ENCODE data around the gene SPAG9. TPM values are rescaled to one million over a fixed set of nuclear protein-coding genes. Genes with fewer than 3 reads are reported as not detected.

SPAG9 gene
- total RNA-seq, 1 experiment from 2014 or later = 78.5 TPM

DNA sequence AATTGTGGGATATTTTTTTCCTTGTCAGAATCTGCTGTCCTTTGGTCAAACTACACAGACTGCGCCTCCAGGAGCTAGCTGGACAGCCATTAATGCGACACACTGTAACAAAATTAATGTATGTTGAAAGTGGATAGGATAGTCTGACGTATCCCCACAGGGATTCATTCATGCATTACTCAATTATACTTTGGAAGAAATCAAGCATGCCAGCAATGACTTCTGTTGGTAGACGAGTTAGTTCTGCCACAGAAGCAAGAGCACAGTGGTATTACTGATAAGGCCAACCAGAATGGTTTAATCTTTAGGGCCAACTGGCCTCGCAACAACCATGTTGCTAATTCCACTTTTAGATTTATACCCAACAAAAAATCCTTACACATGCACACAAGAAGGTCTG lies 148.1 kb downstream of the SPAG9 start:
- peaks cover 55% of the 10 kb centered on the region for H3K36me3 Mint-ChIP-seq (ENCODE audit: insufficient read depth, unreplicated experiment)
- intact Hi-C loops (cut with micrococcal nuclease) = no loop called here
- POLR2A ChIA-PET = no interaction called here

DNA sequence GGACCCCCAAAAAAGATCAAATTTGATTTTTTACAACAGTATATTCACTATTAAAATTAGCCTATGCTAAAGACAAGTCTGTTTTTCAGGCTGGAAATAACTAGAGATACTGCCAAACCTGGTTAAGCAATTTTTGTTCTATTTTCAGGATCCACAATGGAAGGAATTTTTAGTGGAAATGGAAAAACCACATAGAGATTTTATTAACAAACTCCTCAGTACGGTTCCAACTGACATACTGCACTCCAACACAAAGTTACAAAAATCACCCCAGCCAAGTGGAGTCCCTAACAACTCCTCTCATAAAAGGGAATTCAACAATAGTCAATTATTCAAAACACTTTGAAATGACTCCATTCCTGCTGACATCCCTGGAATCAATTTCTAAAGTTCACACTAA lies 152.9 kb downstream of the SPAG9 start:
- CTCF ChIA-PET = interaction anchor here (0.6 to 1.4 kb wide), 2 partner anchors 13 to 114 kb away, joined by 3 read pairs; no protein-coding TSS in a partner anchor

More for the DNA sequence above, 148.1 kb downstream of the SPAG9 start:
- no TSS peak for BruUV-seq (replicated peaks)
- Mint-ChIP-seq H3K27ac (ENCODE audit: low read depth, unreplicated experiment) (no peak overlapping the region), H3K9me3 (ENCODE audit: unreplicated experiment) (no peaks in the 10 kb centered on the region), H3K27me3 (ENCODE audit: insufficient read depth, unreplicated experiment) (no peaks in the 10 kb centered on the region), H3K4me1 (ENCODE audit: insufficient read depth, unreplicated experiment) (peaks cover 5% of the 10 kb centered on the region), H3K4me3 (ENCODE audit: unreplicated experiment) (no peak overlapping the region)
- DNase-seq (ENCODE audit: unreplicated experiment) = no peak
- TF ChIP-seq, protein P1, sequence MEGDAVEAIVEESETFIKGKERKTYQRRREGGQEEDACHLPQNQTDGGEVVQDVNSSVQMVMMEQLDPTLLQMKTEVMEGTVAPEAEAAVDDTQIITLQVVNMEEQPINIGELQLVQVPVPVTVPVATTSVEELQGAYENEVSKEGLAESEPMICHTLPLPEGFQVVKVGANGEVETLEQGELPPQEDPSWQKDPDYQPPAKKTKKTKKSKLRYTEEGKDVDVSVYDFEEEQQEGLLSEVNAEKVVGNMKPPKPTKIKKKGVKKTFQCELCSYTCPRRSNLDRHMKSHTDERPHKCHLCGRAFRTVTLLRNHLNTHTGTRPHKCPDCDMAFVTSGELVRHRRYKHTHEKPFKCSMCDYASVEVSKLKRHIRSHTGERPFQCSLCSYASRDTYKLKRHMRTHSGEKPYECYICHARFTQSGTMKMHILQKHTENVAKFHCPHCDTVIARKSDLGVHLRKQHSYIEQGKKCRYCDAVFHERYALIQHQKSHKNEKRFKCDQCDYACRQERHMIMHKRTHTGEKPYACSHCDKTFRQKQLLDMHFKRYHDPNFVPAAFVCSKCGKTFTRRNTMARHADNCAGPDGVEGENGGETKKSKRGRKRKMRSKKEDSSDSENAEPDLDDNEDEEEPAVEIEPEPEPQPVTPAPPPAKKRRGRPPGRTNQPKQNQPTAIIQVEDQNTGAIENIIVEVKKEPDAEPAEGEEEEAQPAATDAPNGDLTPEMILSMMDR (IDR thresholded peaks at IDR 0.05; ENCODE audit: unreplicated experiment) = no peak
- CTCF ChIA-PET = interaction anchor here (1.0 kb wide), 1 partner anchor 84 kb away, joined by 3 read pairs; no protein-coding TSS in a partner anchor

DNA sequence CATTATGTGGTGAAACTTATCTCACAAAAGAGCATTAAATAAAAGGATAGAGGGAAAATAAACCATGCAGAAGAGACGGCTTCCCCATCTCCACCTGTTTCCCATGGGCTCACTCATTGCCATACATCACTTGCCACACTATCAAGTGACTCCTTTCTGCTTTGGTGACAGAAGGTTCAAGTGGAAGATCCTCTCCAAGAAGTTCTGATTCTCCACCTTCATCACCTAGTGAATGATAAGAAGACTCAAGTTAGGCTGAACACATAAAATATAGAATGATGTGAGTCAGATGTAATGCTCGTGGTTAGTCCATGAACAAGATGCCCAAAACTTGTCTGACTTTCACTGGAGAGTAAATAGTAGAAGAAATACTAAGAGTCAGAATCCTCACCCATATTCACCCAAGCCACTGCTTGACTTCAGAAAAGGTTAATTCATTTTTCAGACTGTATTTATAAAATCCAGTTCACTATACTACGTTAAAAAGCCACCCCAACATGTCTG lies 154.5 kb downstream of the SPAG9 start:
- H3K36me3 Mint-ChIP-seq (ENCODE audit: insufficient read depth, unreplicated experiment) = peaks cover 58% of the 10 kb centered on the region
- intact Hi-C loops (cut with micrococcal nuclease) = no loop called here
- no peaks in the 10 kb centered on the region for H3K27me3 Mint-ChIP-seq (ENCODE audit: insufficient read depth, unreplicated experiment)
- H3K9me3 Mint-ChIP-seq (ENCODE audit: unreplicated experiment) = no peaks in the 10 kb centered on the region
- no peak overlapping the region for H3K4me3 Mint-ChIP-seq (ENCODE audit: unreplicated experiment)
- ChIA-PET CTCF (interaction anchor here (1.6 to 4.9 kb wide), 3 partner anchors 10 to 115 kb away, joined by 5 to 31 read pairs (median 31); no protein-coding TSS in a partner anchor), POLR2A (interaction anchor here (1.1 to 2.3 kb wide), 2 partner anchors 11 to 155 kb away, joined by 5 to 13 read pairs; partner anchors contain the start of gene SPAG9)
- DNase-seq (ENCODE audit: unreplicated experiment) = no peak
- BruUV-seq (replicated peaks) = no TSS peak
- TF ChIP-seq, protein P1 (IDR thresholded peaks at IDR 0.05; ENCODE audit: unreplicated experiment) = no peak
- H3K27ac Mint-ChIP-seq (ENCODE audit: low read depth, unreplicated experiment) = peak overlapping the region; percentile 20
- H3K4me1 Mint-ChIP-seq (ENCODE audit: insufficient read depth, unreplicated experiment) = no peaks in the 10 kb centered on the region

More for the DNA sequence above, 152.9 kb downstream of the SPAG9 start:
- intact Hi-C loops (cut with micrococcal nuclease) = no loop called here
- no peak for DNase-seq (ENCODE audit: unreplicated experiment)
- BruUV-seq (replicated peaks) = no TSS peak
- Mint-ChIP-seq H3K27me3 (ENCODE audit: insufficient read depth, unreplicated experiment) (no peaks in the 10 kb centered on the region), H3K4me1 (ENCODE audit: insufficient read depth, unreplicated experiment) (no peaks in the 10 kb centered on the region), H3K4me3 (ENCODE audit: unreplicated experiment) (no peak overlapping the region), H3K9me3 (ENCODE audit: unreplicated experiment) (no peaks in the 10 kb centered on the region), H3K36me3 (ENCODE audit: insufficient read depth, unreplicated experiment) (peaks cover 54% of the 10 kb centered on the region), H3K27ac (ENCODE audit: low read depth, unreplicated experiment) (no peak overlapping the region)
- POLR2A ChIA-PET = no interaction called here
- TF ChIP-seq, protein P1 (IDR thresholded peaks at IDR 0.05; ENCODE audit: unreplicated experiment) = no peak

DNA sequence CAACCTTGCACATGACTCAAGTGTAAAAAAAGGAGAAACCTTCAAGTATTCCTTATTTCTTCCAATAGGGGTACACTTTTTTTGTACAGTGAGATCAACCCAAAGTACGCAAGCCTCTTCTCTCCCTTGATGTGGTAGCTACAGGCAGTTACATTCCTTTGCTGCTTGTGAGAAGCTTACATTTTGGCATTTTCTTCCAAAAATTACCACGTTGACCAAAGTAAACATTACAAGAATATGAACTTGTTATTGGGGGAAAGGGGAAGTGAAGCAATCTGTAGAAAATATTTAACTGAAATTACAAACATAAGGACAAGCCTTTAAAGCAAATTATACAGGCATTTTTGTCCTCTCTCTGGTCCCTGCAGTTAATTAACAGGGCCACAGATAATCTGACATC lies 157.5 kb downstream of the SPAG9 start:
- no TSS peak for BruUV-seq (replicated peaks)
- POLR2A ChIA-PET = interaction anchor here (0.6 to 2.1 kb wide), 3 partner anchors 97 to 158 kb away, joined by 3 to 9 read pairs (median 4); partner anchors contain the start of genes SPAG9 and TOB1
- intact Hi-C loops (cut with micrococcal nuclease) = no loop called here
- CTCF ChIA-PET = interaction anchor here (1.0 to 4.9 kb wide), 2 partner anchors 96 to 112 kb away, joined by 3 to 31 read pairs; no protein-coding TSS in a partner anchor
- TF ChIP-seq, protein P1 (IDR thresholded peaks at IDR 0.05; ENCODE audit: unreplicated experiment) = no peak
- Mint-ChIP-seq H3K27ac (ENCODE audit: low read depth, unreplicated experiment) (no peak overlapping the region), H3K4me1 (ENCODE audit: insufficient read depth, unreplicated experiment) (no peaks in the 10 kb centered on the region), H3K9me3 (ENCODE audit: unreplicated experiment) (no peaks in the 10 kb centered on the region), H3K27me3 (ENCODE audit: insufficient read depth, unreplicated experiment) (no peaks in the 10 kb centered on the region), H3K36me3 (ENCODE audit: insufficient read depth, unreplicated experiment) (peaks cover 39% of the 10 kb centered on the region), H3K4me3 (ENCODE audit: unreplicated experiment) (no peak overlapping the region)
- no peak for DNase-seq (ENCODE audit: unreplicated experiment)
